SJSA1 (cell line): ENCODE measurements around the gene ARMC9. TPM values are rescaled to one million over a fixed set of nuclear protein-coding genes. Genes with fewer than 3 reads are reported as not detected.
A peak's percentile ranks its signal among the peaks of the same experiment; 100 is the strongest.
"Not testable (repeated sequence)": the region's sequence is repeated elsewhere in the genome, so short reads cannot be mapped to it uniquely, and the experiment has no call there.

Experiments used
- DNase-seq, 2 experiments: peaks; one replicate each; pipeline ENCODE4 v3.0.0-alpha.2; 2015 to 2020; ENCODE audit warnings: low spot score in 2 of 2, low read depth in 1 of 2
- H3K27ac ChIP-seq: fragments of 250-450 bp; sonication (Bioruptor Pico); 2 replicates; pipeline ENCODE4 v1.5.1; 2020; ENCODE audit warnings: mild to moderate bottlenecking, moderate library complexity
- H3K27me3 ChIP-seq: fragments of 250-450 bp; sonication (Bioruptor Pico); replicated peaks from 2 replicates; pipeline ENCODE4 v1.5.1; 2020; ENCODE audit warnings: mild to moderate bottlenecking, moderate library complexity
- H3K36me3 ChIP-seq: fragments of 250-450 bp; sonication (Bioruptor Pico); 2 replicates; pipeline ENCODE4 v1.5.1; 2020; ENCODE audit warnings: mild to moderate bottlenecking
- H3K4me1 ChIP-seq: fragments of 250-450 bp; sonication (Bioruptor Pico); replicated peaks from 2 replicates; pipeline ENCODE4 v1.6.1; 2021; ENCODE audit warnings: mild to moderate bottlenecking
- H3K4me3 ChIP-seq: fragments of 250-450 bp; sonication (Bioruptor Pico); 2 replicates; pipeline ENCODE4 v1.5.1; 2020; ENCODE audit warnings: mild to moderate bottlenecking
- H3K9me3 ChIP-seq: fragments of 250-450 bp; sonication (Bioruptor Pico); replicated peaks from 2 replicates; pipeline ENCODE4 v1.5.1; 2020; ENCODE audit warnings: mild to moderate bottlenecking
- total RNA-seq: library from RNA; depleted of rRNA; stranded (reverse); fragments of >200 nt; shearing (Covaris generic); gene quantifications from 2 replicates; pipeline ENCODE4 v1.2.3, GENCODE V29; 2014

Gene ARMC9
- total RNA-seq, 1 experiment from 2014 or later, result 19.1 TPM

DNA sequence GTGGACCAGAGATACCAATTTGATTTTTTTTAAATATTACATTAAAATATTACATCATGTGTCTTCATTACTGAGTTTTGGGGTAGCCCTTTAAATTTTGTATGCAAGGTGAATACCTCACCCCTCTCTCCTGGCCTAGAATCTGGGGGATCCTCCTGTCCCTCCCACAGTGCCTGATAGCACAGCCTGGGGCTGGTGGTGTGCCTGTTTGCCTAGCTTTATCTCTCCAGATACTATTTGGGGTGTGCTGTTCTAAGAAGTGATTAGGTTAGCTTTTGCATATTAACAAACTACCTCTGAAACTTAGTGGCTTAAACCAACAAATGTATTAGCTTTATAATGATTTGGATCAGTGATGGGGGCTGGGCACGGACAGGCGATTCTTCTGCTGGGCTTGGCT, 176.3 kb downstream of the ARMC9 start:
- no peaks in the 10 kb centered on the region for H3K27me3 ChIP-seq
- H3K4me1 ChIP-seq, result peaks cover 7% of the 10 kb centered on the region
- no peaks in the 10 kb centered on the region for H3K9me3 ChIP-seq
- no peak overlapping the region for H3K27ac ChIP-seq
- H3K4me3 ChIP-seq, result no peak overlapping the region
- no peaks in the 10 kb centered on the region for H3K36me3 ChIP-seq
- DNase-seq, result no peak

DNA sequence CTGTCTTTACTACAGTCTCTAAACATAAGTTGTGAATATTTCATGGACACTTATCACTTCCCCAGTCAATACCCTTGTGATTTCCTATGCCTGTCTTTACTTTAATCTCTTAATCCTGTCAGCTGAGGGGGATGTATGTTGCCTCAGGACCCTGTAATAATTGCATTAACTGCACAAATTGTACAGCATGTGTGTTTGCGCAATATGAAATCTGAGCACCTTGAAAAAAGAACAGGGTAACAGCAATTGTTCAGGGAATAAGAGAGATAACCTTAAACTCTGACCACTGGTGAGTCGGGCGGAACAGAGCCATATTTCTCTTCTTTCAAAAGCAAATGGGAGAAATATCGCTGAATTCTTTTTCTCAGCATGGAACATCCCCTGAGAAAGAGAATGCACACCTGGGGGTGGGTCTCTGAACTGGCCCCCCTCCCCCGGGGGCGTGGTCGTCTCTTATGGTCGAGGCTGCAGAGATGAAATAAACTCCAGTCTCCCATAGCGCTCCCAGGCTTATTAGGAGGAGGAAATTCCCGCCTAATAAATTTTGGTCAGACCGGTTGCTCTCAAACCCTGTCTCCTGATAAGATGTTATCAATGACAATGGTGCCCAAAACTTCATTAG, 177.7 kb downstream of the ARMC9 start:
- H3K4me3 ChIP-seq, DNase-seq: not testable (repeated sequence)

DNA sequence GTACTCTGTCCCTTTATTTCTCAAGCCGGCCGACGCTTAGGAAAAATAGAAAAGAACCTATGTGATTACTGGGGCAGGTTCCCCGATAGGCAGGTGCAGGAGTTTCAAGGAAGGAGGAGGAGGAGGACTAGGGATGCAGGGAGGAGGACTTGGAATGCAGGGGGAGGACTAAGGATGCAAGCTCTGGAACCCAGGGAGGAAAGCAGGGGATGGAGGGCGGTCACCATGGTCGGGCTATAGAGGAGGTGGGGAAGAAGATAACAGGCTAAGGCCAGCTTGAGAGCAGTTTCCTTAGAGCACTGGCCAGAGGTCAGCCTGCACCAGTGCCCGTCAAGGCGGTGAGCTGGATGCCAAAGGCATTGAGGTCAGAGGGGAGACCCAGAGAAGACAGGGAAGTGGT, 178.4 kb downstream of the ARMC9 start:
- H3K36me3 ChIP-seq, result no peaks in the 10 kb centered on the region
- no peak overlapping the region for H3K27ac ChIP-seq
- no peak for DNase-seq
- no peaks in the 10 kb centered on the region for H3K9me3 ChIP-seq
- no peak overlapping the region for H3K4me3 ChIP-seq
- no peaks in the 10 kb centered on the region for H3K27me3 ChIP-seq
- peaks cover 13% of the 10 kb centered on the region for H3K4me1 ChIP-seq

More for the DNA sequence above, 177.7 kb downstream of the ARMC9 start:
- not testable (repeated sequence) for H3K27me3 ChIP-seq, H3K9me3 ChIP-seq, H3K36me3 ChIP-seq, H3K27ac ChIP-seq
- peaks cover 13% of the 10 kb centered on the region for H3K4me1 ChIP-seq

DNA sequence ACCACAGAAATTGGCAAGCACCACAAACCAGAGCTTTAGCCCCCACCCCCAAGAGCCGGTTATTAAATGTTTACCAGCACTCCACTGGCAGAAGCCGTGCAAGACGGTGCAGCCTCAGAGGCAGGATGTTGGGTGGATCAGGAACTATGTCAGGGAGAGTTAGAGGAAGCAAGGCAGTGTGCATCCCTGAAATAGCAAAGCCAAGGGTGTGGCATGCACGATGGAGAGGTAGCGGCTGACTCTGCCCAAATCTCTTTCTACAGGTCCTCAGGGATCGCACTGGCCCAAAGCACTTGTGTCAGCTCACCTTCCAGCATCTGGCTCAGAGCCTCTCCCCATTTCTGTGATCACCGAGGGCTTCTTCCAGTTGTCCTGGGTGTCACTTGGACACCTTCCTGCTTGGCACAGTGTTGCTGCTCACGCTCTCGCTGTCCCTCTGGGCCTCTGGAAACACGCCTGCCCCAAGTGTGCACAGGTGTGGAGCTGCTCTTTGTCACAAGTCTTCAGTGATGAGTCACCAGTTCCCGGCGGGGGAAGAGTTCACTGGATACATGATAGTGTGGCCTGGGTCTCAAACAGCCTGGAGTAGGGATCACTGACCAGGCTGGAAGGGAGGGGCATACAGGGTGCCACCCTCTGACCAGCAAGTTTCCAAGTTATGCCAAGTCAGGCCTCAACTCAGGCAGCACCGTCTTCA, 179.7 kb downstream of the ARMC9 start:
- no peaks in the 10 kb centered on the region for H3K9me3 ChIP-seq
- no peak overlapping the region for H3K4me3 ChIP-seq
- no peak overlapping the region for H3K27ac ChIP-seq
- no peak for DNase-seq
- no peaks in the 10 kb centered on the region for H3K36me3 ChIP-seq
- H3K4me1 ChIP-seq, result peaks cover 13% of the 10 kb centered on the region
- H3K27me3 ChIP-seq, result no peaks in the 10 kb centered on the region

DNA sequence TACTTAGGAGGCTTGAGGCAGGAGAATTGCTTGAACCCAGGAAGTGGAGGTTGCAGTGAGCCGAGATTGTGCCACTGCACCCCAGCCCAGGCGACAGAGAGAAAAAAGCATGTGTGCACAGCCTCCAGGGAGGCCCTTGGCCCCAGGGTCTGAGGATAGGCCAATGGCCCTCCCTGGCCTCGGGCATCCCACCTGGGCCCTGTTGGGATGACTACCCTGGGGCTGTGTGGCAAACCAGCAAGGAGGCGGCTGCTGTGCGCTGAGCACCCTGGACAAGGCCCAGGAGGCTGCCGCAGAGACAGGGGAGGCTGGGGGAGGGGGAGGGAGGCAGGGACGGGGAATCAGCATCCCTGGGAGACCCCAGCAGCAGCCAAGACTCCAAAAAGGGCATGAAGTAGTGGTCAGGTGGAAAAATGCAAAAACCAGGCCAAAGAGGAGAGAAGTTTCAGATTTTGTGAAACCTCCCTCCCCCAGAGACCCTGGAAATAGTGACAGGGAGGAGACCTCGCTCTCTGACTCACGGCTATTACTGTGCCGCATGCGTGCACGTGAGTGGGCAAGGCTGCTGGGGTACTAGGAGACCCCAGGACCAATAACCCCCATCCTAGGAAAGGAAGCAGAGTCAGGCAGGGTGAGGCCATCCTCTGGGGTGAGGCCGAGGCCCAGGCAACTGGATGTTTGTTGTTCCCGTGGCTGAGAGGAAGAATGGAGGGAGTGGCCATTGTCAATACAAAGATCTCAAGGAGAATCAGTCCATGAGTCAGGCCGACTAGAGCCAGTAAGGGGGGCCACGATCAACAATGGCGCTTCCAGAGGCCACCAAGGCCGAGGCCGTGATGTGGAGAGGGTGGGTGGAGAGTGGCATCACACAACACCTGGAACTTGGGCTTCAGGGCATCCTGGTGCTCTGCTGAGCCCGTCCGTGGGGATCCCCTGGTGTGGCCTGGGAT, 181.1 kb downstream of the ARMC9 start:
- Histone ChIP-seq H3K27ac (peak overlapping the region; percentile 67), H3K36me3 (no peaks in the 10 kb centered on the region), H3K4me3 (no peak overlapping the region), H3K9me3 (no peaks in the 10 kb centered on the region; the same call in 1 of the 2 replicates), H3K27me3 (no peaks in the 10 kb centered on the region), H3K4me1 (peaks cover 13% of the 10 kb centered on the region)
- peak; percentile 64 to 71 for DNase-seq

DNA sequence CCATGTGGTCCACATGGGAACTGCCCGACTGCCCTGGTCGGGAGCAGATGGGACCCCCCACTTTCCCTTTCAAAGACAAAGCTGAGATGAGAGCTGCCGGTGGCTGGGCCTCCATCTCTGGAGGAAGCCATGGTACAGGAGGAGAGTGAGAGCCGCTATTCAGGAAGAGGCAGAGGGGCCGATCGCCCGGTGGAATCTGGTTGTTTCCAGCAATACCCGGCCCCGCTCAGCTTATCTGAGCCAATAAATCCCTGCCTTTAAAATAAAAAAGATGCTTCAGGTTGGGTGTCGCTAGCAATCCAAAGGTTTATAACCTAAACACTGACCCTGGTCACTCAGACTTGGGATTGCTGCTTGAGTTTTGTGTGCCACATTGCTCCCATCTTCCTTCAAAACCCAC, 181.9 kb downstream of the ARMC9 start:
- DNase-seq, result no peak
- peaks cover 7% of the 10 kb centered on the region for H3K9me3 ChIP-seq
- peak overlapping the region; percentile 17; the same call in 1 of the 2 replicates for H3K27ac ChIP-seq
- no peaks in the 10 kb centered on the region for H3K27me3 ChIP-seq
- no peak overlapping the region for H3K4me3 ChIP-seq
- no peaks in the 10 kb centered on the region for H3K36me3 ChIP-seq
- peaks cover 13% of the 10 kb centered on the region for H3K4me1 ChIP-seq

DNA sequence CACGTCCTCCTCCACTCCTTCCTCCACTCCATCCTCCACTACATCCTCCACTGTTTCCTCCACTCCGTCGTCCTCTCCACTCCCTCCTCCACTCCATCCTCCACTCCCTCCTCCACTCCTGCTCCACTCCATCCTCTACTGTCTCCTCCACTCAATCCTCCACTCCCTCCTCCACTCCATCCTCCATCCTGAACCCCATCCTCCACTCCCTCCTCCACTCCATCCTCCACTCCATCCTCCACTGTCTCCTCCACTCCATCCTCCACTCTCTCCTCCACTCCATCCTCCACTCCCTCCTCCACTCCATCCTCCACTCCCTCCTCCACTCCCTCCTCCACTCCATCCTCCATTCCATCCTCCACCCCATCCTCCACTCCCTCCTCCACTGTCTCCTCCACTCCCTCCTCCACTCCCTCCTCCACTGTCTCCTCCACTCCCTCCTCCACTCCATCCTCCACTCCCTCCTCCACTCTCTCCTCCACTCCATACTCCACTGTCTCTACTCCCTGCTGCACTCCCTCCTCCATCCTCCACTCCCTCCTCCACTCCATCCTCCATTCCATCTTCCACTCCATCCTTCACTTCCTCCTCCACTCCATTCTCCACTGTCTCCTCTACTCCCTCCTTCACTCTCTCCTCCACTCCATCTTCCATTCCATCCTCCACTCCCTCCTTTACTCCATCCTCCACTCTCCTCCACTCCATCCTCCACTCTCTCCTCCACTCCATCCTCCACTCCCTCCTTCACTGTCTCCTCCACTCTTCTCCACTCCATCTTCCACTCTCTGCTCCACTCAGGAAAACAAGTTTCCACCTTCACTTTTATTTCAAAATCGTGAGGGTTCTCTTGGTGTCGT, 182.8 kb downstream of the ARMC9 start:
- Histone ChIP-seq H3K27ac (no peak overlapping the region), H3K27me3 (no peaks in the 10 kb centered on the region), H3K9me3 (peaks cover 10% of the 10 kb centered on the region), H3K36me3 (no peaks in the 10 kb centered on the region), H3K4me1 (peaks cover 16% of the 10 kb centered on the region), H3K4me3 (no peak overlapping the region)
- no peak for DNase-seq

DNA sequence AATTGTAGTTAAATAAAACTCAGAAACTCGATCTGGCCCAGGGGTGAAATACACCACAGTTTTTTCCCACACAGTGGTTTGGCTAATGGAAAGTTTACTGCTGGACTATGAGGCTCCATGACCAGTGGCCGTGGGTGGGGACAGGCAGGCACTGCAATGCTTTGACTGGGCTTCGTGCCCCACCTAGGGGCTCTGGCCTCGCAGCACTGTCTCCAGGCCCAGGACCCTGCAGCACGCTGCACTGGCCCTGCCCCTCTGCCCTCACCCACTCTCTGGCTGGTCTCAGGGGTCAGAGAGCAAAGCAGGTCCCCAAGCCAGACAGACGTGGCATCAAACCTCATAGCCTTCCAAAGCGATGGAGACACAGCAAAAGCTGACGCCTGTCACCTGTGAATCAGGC, 183.7 kb downstream of the ARMC9 start:
- Histone ChIP-seq H3K9me3 (peaks cover 12% of the 10 kb centered on the region), H3K4me3 (no peak overlapping the region), H3K27ac (no peak overlapping the region), H3K36me3 (no peaks in the 10 kb centered on the region), H3K27me3 (no peaks in the 10 kb centered on the region), H3K4me1 (peaks cover 25% of the 10 kb centered on the region)
- no peak for DNase-seq

DNA sequence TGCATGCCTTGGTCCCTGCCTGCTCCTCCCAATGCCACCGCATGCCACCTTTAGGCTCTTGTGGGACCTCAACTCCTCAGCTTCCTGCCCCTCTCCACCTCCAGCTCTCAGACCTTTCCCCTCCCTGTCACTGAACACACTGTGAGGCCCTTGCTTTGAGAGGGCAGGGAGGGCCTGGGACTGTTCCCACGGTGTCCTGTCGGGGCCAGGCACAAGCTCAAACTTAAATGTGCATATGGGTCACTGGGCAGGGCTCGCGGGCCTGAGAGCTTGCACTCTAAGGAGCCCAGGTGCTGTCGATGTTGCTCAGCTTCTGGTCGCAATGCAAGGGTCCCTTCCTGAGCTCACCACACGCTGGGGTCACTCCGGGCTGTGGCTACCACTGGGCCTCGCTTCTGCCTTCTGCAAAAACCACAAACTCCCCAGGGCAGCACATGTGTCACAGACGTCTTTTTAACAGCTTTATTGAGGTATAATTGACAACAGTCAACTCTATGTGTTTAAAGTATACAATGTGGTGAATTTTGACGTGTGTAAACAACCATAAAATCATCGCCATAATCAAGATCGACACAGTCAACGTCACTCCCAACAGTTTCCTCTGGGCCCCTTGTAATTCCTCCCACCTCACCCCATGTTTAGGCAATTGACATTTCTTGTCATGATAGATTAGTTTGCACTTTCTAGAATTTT, 185.1 kb downstream of the ARMC9 start:
- peaks cover 36% of the 10 kb centered on the region for H3K4me1 ChIP-seq
- H3K27ac ChIP-seq, result no peak overlapping the region
- DNase-seq, result no peak
- H3K4me3 ChIP-seq, result no peak overlapping the region
- H3K27me3 ChIP-seq, result no peaks in the 10 kb centered on the region
- H3K9me3 ChIP-seq, result peaks cover 12% of the 10 kb centered on the region
- H3K36me3 ChIP-seq, result no peaks in the 10 kb centered on the region

DNA sequence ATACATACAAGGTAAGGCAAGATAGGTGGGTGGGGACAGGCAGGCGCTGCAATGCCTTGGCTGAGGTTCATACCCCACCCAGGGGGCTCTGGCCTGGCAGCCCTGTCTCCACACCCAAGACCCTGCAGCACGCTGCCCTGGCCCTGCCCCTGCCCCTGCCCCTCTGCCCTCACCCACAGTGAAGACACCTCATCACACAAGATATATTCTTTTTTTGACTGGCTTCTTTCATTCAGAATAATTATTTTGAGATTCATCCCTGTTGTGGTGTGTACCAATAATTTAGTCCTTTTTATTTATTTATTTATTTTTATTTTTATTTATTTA, 185.6 kb downstream of the ARMC9 start:
- no peak overlapping the region for H3K4me3 ChIP-seq
- no peak for DNase-seq
- no peak overlapping the region for H3K27ac ChIP-seq
- no peaks in the 10 kb centered on the region for H3K36me3 ChIP-seq
- H3K9me3 ChIP-seq, result peaks cover 12% of the 10 kb centered on the region
- no peaks in the 10 kb centered on the region for H3K27me3 ChIP-seq
- peaks cover 39% of the 10 kb centered on the region for H3K4me1 ChIP-seq

DNA sequence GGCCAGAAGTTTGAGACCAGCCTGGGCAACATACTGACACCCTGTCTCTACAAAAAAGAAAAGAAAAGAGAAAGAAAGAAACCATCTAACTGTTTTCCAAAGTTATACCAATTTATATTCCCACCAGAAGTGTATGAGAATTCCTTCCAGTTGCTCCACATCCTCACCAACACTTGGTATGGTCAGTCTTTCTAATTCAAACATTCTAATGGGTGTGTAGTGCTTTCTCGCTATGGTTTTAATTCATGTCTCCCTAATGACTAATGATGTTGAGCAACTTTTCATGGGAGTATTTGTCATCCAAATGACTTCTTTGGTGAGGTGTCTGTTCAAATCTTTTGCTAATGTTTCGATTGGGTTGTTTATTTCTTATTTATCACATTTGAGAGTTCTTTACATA, 186.5 kb downstream of the ARMC9 start:
- no peaks in the 10 kb centered on the region for H3K36me3 ChIP-seq
- DNase-seq, result no peak
- peaks cover 30% of the 10 kb centered on the region for H3K4me1 ChIP-seq
- peaks cover 12% of the 10 kb centered on the region for H3K9me3 ChIP-seq
- no peak overlapping the region for H3K27ac ChIP-seq
- H3K27me3 ChIP-seq, result no peaks in the 10 kb centered on the region
- no peak overlapping the region for H3K4me3 ChIP-seq

DNA sequence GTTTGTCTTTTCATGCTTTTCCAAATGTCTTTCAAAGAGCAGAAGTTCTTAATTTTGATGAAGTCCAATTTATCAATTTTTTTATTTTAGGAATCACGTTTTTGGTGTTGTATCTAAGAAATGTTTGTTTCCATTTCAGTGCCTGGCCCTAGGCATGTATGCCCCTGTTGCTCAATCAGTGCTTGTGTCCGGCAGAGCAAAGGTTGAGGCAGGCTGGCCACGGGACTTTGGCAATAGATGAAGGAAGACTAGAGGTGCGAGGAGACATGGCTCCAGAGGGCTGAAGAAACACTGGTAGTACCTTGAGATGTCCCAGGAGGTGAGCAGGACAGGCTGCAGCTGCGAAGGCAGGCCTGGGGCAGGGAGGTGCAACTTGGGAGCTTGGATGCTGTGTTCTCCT, 187.0 kb downstream of the ARMC9 start:
- peaks cover 26% of the 10 kb centered on the region for H3K4me1 ChIP-seq
- H3K9me3 ChIP-seq, result peaks cover 12% of the 10 kb centered on the region
- H3K27ac ChIP-seq, result no peak overlapping the region
- H3K4me3 ChIP-seq, result no peak overlapping the region
- no peaks in the 10 kb centered on the region for H3K36me3 ChIP-seq
- H3K27me3 ChIP-seq, result no peaks in the 10 kb centered on the region
- DNase-seq, result no peak

DNA sequence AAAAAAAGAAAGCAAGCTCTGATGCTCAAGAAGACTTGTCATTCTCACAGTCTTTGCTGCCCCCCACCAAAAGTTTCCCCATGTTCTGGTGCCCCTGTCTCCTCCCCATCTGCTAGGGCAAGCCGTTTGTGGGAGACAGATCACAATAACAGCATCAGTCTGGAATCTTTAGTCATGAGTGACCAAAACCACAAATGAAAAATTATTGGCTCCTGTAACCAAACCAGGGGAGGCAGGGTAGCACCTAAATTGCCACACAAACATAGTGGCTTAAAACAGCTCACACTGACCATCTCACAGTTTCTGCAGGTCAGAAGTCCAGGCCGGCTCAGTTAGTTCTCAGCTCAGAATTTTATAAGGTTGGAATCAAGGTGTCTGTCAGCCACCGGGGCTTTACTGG, 188.0 kb downstream of the ARMC9 start:
- Histone ChIP-seq H3K9me3 (peaks cover 12% of the 10 kb centered on the region), H3K4me1 (peaks cover 26% of the 10 kb centered on the region), H3K27ac (no peak overlapping the region), H3K36me3 (no peaks in the 10 kb centered on the region), H3K27me3 (no peaks in the 10 kb centered on the region), H3K4me3 (no peak overlapping the region)
- peak in 1 of 2 experiments; percentile 46 for DNase-seq
